B cell (primary cell): ENCODE measurements around the gene ZNF175.

Source experiments
- EZH2 ChIP-seq: IDR thresholded peaks from 2 replicates; pipeline ENCODE4 v1.6.1; 2012; ENCODE audit warnings: borderline replicate concordance, low read depth, mild to moderate bottlenecking, moderate library complexity, low read length; ENCODE audit not compliant: insufficient read depth, poor library complexity, severe bottlenecking
- TF ChIP-seq, protein P1 (sequence below): fragments of 200-600 bp; IDR thresholded peaks from one replicate; pipeline ENCODE4 v1.8.0; 2022; ENCODE audit warnings: antibody characterized with exemption, mild to moderate bottlenecking

DNA sequence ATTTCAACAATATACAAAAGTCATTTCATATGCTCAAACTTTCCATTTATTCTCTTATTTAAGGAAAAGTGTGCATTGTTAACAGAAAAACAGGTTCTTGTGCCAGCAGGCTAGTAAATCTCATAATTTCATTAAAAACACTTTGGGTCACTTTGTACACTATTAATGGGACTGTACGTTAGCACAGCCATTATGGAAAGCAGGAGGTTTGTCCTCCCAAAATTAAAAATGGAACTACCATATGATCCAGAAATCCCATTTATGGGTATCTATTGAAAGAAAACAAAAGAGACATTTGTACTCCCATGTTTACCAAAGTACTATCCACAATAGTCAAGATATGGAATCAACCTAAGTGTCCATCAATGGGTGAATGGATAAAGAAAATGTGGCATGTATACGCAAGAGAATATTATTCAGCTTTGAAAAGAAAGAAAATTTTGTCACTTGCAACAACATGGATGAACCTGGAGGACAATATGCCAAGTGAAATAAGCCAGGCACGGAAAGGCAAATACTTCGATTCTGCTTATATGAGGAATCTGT, 31.2 kb upstream of the ZNF175 start:
- TF ChIP-seq, protein P1, sequence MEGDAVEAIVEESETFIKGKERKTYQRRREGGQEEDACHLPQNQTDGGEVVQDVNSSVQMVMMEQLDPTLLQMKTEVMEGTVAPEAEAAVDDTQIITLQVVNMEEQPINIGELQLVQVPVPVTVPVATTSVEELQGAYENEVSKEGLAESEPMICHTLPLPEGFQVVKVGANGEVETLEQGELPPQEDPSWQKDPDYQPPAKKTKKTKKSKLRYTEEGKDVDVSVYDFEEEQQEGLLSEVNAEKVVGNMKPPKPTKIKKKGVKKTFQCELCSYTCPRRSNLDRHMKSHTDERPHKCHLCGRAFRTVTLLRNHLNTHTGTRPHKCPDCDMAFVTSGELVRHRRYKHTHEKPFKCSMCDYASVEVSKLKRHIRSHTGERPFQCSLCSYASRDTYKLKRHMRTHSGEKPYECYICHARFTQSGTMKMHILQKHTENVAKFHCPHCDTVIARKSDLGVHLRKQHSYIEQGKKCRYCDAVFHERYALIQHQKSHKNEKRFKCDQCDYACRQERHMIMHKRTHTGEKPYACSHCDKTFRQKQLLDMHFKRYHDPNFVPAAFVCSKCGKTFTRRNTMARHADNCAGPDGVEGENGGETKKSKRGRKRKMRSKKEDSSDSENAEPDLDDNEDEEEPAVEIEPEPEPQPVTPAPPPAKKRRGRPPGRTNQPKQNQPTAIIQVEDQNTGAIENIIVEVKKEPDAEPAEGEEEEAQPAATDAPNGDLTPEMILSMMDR: no peak
- no peak for TF ChIP-seq EZH2
